Left lung (tissue), 14 donors: ENCODE data around the gene OR10G7. TPM values are rescaled to one million over a fixed set of nuclear protein-coding genes. Genes with fewer than 3 reads are reported as not detected.

Experiments used
- ATAC-seq: fragments of 200-7000 bp; cut with Tn5 transposase; one replicate; pipeline ENCODE4 v1.9.1; 2020; ENCODE audit warnings: moderate library complexity
- DNase-seq, 4 donors: peaks; one replicate each; pipeline ENCODE4 v3.0.0-alpha.2; 2013 to 2020
- H3K27ac ChIP-seq, 2 donors: fragments of 200-600 bp; sonication (generic) in 1 of 2; one replicate each; pipeline versions ENCODE4 v1.5.0 to v1.8.0; 2020 to 2021
- H3K27me3 ChIP-seq, 2 donors: fragments of 200-600 bp; sonication (generic) in 1 of 2; one replicate each; pipeline versions ENCODE4 v1.5.0 to v1.8.0; 2020 to 2021
- H3K36me3 ChIP-seq, 2 donors: fragments of 200-600 bp; sonication (generic) in 1 of 2; one replicate each; pipeline versions ENCODE4 v1.5.0 to v1.8.0; 2020 to 2021
- H3K4me1 ChIP-seq, 2 donors: fragments of 200-600 bp; one replicate each; pipeline ENCODE4 v1.8.0; 2021
- H3K4me3 ChIP-seq, 2 donors: fragments of 200-600 bp; sonication (generic) in 1 of 2; one replicate each; pipeline versions ENCODE4 v1.5.0 to v1.8.0; 2020 to 2021; ENCODE audit warnings: mild to moderate bottlenecking in 1 of 2
- H3K9me3 ChIP-seq, 2 donors: fragments of 200-600 bp; sonication (generic) in 1 of 2; one replicate each; pipeline versions ENCODE4 v1.5.0 to v1.8.0; 2020 to 2021
- CTCF ChIP-seq, 2 donors: fragments of 200-600 bp; sonication (generic) in 1 of 2; IDR thresholded peaks; one replicate each; pipeline versions ENCODE4 v1.5.0 to v1.8.0; 2021; ENCODE audit warnings: antibody characterized with exemption in 2 of 2
- intact Hi-C, 2 donors: fragments of 100-400 bp; cut with DNase I; formaldehyde crosslinking; loops; one replicate each; pipeline versions ENCODE4 v1.11.2 to v1.14.2; 2022
- long read RNA-seq, 12 donors: library from polyadenylated mRNA in 2 of 12; unstranded in 2 of 12; transcript quantifications; one replicate each; pipeline ENCODE4 v2.0.0 and lab custom pipeline, GENCODE V29; 2019 to 2026
- polyA plus RNA-seq, 6 donors: library from polyadenylated mRNA; unstranded; fragments of 120-200 nt; gene quantifications; one replicate each; pipeline ENCODE4 v1.2.1, GENCODE V29; 2013; ENCODE audit not compliant: insufficient read length in 6 of 6
- total RNA-seq, 2 donors: library from RNA; stranded (reverse); fragmentation: NEBNext Ultra II Directional; extraction: Animal tissue kit (Norgen Biotek cat#: 25700); gene quantifications; one replicate each; pipeline ENCODE4 v1.2.1, GENCODE V29; 2021
- donor health status: DM: no; HTN: yes; CAD: no.
- donor health status: DM: no; HTN: no; CAD: no.

Gene OR10G7, protein sequence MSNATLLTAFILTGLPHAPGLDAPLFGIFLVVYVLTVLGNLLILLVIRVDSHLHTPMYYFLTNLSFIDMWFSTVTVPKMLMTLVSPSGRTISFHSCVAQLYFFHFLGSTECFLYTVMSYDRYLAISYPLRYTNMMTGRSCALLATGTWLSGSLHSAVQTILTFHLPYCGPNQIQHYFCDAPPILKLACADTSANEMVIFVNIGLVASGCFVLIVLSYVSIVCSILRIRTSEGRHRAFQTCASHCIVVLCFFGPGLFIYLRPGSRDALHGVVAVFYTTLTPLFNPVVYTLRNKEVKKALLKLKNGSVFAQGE
- total RNA-seq = not detected
- not detected for polyA plus RNA-seq
- long read RNA-seq, donor 1 = 0 reads
- long read RNA-seq, donor 2 = 0 reads
- long read RNA-seq, donor 3 = 0 reads
- long read RNA-seq, donor 4 = 0 reads
- long read RNA-seq, donor 5 = 0 reads
- long read RNA-seq, donor 6 = 0 reads
- long read RNA-seq, donor 7 = 0 reads
- long read RNA-seq, donor 8 = 0 reads
- long read RNA-seq, donor 9 = 0 reads
- long read RNA-seq, donor 10 = 0 reads
- long read RNA-seq, donor 11 = 0 reads
- long read RNA-seq, donor 12 = 0 reads

DNA sequence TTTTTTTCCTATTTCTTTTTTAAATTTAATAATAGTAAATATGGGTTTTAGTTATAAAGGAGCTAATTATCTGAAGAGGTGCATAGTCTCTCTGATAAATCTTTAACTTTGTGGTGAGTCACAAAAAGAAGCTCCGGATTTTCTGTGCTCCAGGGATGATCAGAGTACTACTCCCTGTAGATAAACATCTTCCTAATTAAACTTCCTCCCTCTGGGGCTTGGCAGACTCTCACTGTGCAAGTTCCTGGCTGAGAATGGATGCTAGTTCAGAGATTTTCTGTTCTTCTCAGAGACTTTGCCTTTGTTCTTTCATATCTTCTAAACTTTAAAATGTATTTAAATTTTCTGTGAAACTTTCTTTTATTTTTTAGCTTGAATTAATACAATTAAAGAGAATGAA lies at the start of gene OR10G7:
Gene OR10G7, minus strand, starts transcription at position 72 of the 400 bp plus-strand sequence. CDS start 2,324 bp downstream, outside the sequence.
- Histone ChIP-seq H3K9me3 (no peaks in the 10 kb centered on the region), H3K27me3 (no peaks in the 10 kb centered on the region), H3K27ac (no peak within 1 kb of the TSS), H3K4me3 (no peak within 1 kb of the TSS), H3K4me1 (no peaks in the 10 kb centered on the region), H3K36me3 (no peaks in the 10 kb centered on the region)
- DNase-seq (no peak), ATAC-seq (no peak)
- intact Hi-C loops = no loop called here
- TF ChIP-seq CTCF (IDR thresholded peaks at IDR 0.05) = no peak

DNA sequence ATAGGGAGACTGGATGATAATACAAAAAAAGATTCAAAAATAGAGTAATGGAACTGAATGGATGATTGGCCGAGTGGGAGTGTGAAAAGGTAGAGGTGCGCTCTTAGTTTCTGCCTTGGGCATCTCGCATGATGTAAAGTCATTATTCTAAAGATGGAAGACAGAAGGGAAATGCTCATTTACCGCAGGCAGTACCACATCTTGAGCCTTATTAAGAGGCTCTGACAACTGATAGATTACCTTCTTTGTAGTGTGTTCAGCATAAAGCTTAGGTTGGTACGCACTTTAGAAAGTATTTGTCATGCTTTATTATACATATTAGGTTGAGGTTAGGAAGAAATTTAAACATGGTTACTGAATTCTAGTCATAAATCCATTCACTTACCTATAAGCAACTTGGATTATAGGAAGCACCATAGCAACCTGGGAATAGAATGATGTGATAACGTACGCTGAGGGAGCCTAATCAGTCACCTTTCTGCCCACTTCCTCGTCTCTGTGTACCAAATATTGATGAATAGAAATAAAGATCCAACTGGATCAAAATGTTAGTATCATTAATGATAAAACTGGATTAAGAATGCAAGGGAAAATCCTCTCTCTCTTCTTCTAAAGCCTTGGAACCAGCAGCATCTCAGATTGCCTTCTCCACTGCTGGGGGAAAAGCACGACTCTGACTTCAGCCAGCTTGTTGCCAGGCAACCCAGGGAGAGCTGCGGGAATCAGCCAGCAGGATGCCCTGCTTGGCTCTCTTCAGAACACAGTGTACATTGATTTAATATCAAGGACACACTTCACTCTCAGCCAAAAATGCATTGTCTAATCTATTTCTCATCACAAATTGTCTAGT lies 45.1 kb upstream of the OR10G7 start:
- no peaks in the 10 kb centered on the region for H3K36me3 ChIP-seq
- no peaks in the 10 kb centered on the region for H3K4me1 ChIP-seq
- H3K4me3 ChIP-seq = no peak overlapping the region
- H3K27ac ChIP-seq = no peak overlapping the region
- intact Hi-C loops = no loop called here
- no peak for TF ChIP-seq CTCF (IDR thresholded peaks at IDR 0.05)
- H3K27me3 ChIP-seq = no peaks in the 10 kb centered on the region
- ATAC-seq = no peak
- no peak for DNase-seq
- no peaks in the 10 kb centered on the region for H3K9me3 ChIP-seq

GRCh38 chr11:124085583-124085982 lies 44.5 kb upstream of the OR10G7 start:
- no peak for TF ChIP-seq CTCF (IDR thresholded peaks at IDR 0.05)
- Histone ChIP-seq H3K9me3 (no peaks in the 10 kb centered on the region), H3K4me3 (no peak overlapping the region), H3K27me3 (no peaks in the 10 kb centered on the region), H3K36me3 (no peaks in the 10 kb centered on the region), H3K27ac (no peak overlapping the region), H3K4me1 (no peaks in the 10 kb centered on the region)
- intact Hi-C loops = no loop called here
- no peak for DNase-seq
- no peak for ATAC-seq

DNA sequence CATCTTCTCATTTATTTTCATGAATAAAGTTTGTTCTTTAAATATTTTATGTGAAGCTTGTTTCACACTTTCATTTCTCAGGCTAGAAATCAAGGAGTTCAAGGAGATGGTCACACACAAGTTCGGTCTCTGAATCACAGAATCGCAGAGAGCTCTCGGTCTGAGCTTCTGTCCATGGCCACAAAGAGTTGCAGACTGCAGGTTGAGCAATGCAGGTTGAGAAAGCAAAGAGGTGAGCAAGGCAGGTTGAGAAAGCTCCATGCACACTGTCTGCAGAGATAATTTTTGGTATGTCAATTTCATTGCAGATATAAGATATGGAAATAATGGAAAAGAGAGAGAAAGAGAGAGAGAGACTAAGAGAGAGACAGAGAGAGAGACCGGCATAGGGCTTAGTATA lies 41.2 kb upstream of the OR10G7 start:
- no peak overlapping the region for H3K4me3 ChIP-seq
- no peaks in the 10 kb centered on the region for H3K9me3 ChIP-seq
- DNase-seq = no peak
- no peak for ATAC-seq
- no peaks in the 10 kb centered on the region for H3K36me3 ChIP-seq
- TF ChIP-seq CTCF (IDR thresholded peaks at IDR 0.05) = no peak
- no peaks in the 10 kb centered on the region for H3K4me1 ChIP-seq
- peaks cover 0 to 9% of the 10 kb centered on the region in 2 donors for H3K27me3 ChIP-seq
- intact Hi-C loops = no loop called here
- H3K27ac ChIP-seq = no peak overlapping the region

- intact Hi-C loops = no loop called here
- H3K4me3 ChIP-seq = no peak overlapping the region
- peaks cover 0 to 3% of the 10 kb centered on the region in 2 donors for H3K4me1 ChIP-seq
- no peak overlapping the region for H3K27ac ChIP-seq
- TF ChIP-seq CTCF (IDR thresholded peaks at IDR 0.05) = no peak
- H3K36me3 ChIP-seq = no peaks in the 10 kb centered on the region
- no peak for DNase-seq
- H3K27me3 ChIP-seq = peaks cover 0 to 15% of the 10 kb centered on the region in 2 donors
- no peak for ATAC-seq
- no peaks in the 10 kb centered on the region for H3K9me3 ChIP-seq
Measured at GRCh38 chr11:124081483-124081882, 40.4 kb upstream of the OR10G7 start.
